HG03558 (cell line): Measurements from ENCODE around the gene CEACAM1.
"Not testable (repeated sequence)": the region's sequence is repeated elsewhere in the genome, so short reads cannot be mapped to it uniquely, and the experiment has no call there.

Experiments used
- ATAC-seq: cut with Tn5 transposase; IDR thresholded peaks from one replicate; pipeline ENCODE4 v1.9.1; 2021; ENCODE audit warnings: moderate number of reproducible peaks; ENCODE audit not compliant: unreplicated experiment; ENCODE audit errors: extremely low read depth

Gene CEACAM1

DNA sequence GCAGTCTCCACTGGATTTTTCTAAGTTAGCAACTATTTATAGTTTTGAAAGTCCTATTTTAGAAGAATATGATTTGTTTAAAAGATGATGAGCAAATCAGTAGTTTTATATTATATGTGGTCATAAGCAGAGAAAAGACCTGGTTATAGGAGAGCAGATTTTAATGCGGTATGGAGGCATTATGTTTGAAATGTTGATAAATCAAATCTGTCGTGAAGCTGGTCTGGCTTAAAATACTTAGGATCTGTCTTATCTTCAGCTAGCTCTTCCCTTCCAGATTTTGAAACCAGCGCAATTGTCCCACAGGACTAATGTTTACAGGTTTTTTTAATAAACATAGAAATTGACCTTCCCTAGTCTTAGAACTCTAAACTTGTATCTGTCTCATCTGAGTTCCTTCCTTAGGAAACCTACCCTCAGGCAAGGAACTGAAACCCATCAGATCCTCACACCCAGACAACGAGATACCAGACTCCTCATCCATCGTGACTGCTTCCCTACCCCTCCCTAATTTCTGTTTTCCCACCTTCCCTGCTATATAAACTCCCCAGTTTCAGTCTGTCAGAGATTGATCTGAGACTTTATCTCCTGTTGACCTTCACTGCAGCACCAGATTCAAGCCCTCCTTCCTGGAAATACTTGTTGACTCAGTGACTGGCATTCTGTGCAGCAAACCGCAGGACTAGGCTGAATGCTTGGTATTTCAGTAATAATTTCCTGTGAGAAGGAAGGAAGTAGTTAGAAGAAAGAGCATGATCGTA, 47.8 kb downstream of the CEACAM1 start:
- no peak for ATAC-seq

DNA sequence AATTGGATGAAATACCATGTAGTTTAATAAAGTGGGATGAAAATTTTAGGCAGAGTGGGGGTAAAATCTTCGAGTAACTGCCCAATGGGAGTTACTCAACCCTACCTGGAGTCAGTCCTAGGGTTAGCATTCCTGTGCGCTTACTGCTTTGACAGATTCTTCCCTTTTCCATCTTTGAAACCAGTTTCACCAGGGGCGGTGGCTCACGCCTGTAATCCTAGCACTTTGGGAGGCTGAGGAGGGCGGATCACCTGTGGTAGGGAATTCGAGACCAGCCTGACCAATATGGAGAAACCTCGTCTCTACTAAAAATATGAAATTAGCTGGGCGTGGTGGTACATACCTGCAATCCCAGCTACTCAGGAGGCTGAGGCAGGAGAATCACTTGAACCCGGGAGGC, 48.5 kb downstream of the CEACAM1 start:
- no peak for ATAC-seq

DNA sequence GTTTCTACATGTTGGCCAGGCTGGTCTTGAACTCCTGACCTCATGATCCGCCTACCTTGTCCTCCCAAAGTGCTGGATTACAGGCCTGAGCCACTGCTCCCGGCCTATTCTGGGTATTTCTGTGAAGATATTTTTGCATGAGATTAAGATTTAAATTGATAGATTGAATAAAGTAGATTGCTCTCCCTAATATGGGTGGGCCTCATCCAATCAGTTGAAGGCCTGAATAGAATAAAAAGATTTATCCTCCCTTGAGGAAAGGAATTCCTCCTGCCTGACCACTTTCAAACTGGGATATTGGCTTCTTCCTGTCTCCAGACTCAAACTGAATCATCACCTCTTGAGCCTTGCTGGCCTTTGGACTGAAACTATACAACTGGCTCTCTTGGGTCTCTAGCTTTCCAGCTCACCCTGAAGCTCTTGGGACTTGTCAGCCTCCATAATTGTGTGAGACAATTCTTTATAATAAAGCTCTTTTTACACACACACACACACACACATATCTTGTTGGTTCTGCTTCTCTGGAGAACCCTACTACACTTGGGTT, 49.4 kb downstream of the CEACAM1 start:
- no peak for ATAC-seq

DNA sequence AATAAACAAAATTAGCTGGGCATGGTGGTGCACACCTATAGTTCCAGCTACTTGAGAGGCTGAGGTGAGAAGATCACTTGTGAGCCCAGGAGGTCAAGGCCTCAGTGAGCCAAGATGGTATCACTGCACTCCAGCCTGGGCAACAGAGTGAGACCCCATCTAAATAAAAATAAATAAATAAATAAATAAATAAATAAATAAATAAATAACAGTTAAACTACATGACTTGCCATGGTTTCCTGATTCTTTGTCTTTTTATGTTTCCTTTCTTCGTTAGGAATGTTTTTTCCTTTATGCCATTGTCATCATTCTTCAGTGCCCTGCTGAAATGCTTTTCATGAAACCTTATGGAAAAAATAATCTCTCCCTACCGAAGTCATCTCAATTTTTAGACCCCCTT, 50.3 kb downstream of the CEACAM1 start:
- no peak for ATAC-seq

DNA sequence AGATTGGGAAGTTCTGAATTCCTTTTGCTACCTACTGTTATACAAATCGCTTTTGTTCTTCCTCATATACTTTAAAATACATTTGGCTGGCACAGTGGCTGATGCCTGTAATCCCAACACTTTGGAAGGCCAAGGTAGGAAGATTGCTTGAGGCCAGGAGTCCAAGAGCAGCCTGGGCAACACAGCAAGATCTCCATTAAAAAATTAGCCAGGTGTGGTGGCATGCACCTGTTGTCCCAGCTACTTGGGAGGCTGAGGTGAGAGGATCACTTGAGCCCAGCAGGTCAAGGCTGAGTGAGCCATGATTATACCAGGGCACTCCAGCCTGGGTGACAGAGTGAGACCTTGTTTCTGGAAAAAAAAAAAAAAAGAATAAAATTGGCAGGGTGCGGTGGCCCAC, 51.2 kb downstream of the CEACAM1 start:
- ATAC-seq = no peak

DNA sequence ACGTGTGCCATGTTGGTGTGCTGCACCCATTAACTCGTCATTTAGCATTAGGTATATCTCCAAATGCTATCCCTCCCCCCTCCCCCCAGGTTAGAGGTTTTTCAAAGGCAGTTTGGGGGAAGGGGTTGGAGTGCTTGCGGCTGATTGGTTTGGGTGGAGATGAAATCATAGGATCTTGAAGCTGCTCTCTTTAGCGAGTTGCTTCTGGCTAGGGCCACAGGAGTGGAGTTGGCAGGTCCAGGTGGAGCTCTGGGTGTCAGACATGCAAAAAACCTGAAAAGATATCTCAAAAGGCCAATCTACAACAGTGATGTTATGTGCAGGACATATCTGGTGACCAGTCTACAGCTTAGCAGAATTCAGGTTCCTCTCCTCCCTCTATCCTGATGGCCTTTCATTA, 52.9 kb downstream of the CEACAM1 start:
- ATAC-seq = no peak

DNA sequence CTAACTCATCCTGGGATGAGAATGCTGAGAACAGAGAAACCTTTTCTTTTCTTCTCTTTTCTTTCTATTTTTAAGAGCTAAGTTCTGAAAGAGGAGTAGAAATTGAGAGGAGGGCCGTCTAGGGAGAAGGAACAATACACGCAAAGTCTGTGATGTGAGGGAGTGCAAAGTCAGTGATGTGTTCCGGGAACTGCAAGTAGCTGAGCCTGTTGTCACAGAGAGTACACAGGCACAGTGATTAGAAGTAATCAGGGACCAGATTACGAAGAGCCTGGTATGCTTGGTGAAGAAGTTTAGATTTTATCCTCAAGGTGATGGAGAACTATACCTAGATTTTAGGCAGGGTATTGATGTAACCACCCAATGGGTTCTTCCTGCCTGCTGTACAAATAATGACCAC, 53.5 kb downstream of the CEACAM1 start:
- ATAC-seq = no peak

DNA sequence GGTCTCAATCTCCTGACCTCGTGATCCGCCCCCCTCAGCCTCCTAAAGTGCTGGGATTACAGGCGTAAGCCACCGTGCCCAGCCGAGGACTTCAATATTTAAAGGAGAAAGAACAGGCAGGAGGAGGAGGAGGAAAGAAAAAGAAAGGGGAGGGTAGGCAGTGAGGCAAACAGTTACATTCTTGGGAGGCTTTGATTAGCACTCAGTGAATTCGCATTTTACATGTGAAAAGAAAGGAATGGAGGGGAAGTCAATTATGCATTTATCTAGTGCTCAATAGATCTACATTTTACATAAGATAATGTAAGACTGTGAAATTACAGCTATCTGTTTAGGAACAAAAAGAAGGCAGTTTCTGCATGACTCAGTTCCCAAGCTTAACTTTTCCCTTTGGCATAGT, 54.6 kb downstream of the CEACAM1 start:
- ATAC-seq = no peak

DNA sequence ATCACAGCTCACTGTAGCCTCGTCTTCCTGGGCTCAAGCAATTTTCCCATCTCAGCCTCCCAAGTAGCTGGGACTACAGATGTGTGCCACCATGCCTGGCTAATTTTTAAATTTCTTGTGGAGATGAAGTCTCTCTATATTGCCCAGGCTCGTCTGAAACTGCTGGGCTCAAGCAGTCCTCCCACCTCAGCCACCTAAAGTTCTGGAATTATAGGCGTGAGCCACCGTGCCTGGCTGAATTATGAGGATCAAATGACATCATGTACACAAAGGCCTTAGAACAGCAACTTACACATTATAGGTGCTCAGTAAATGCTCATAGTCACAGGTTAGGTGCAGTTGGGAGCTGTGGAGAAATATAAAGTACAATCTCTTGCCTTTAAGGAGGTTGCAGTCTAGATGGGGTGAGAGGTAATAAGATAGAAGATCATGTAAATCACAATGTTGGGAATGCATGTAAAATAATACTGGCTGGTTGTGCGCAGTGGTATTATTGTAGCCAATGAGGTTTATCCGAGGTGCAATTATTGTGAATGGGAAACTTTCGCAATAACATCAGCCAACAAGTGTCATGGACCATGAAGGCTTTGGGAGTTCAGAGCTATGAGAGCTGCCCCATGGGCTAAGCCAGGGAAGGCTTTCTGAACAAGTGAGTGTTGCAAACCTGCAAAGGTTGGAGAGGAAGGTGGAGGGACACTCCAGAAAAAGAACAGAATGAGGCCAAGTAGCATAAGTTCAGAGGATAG, 55.7 kb downstream of the CEACAM1 start:
- ATAC-seq = no peak

DNA sequence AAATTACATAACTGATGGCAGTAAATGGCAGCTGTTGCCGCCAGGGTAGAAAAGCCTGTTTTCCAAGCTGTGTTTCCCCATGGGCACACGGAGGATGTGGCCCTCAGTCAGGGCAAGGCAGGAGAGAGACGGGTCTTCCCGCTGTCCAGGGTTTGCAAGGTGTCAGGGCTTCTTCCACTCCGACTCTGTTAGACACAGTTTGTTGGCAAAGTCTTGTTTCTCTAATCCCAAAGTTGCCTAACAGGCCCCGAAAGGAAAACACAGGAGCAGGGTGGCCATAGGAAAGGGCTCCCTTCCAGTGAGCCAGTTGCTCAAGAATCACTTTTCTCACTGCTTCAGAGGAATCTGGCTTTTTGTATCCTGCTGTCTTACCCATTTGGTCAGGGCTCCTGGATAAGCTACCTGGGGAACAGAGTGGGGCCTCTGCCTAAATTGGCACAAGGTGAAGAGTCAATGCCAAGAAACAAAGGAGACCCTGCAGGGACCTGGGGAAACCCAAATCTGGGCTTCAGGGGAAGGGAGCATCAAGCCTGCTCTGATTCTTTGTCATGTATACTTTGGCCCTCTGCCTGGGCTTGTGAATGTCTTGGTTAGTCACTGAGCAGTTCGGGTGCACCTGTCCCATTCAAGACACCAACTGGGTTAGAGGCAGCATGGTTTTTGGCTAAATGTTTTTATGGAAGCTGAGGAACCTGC, 56.6 kb downstream of the CEACAM1 start:
- ATAC-seq = no peak

DNA sequence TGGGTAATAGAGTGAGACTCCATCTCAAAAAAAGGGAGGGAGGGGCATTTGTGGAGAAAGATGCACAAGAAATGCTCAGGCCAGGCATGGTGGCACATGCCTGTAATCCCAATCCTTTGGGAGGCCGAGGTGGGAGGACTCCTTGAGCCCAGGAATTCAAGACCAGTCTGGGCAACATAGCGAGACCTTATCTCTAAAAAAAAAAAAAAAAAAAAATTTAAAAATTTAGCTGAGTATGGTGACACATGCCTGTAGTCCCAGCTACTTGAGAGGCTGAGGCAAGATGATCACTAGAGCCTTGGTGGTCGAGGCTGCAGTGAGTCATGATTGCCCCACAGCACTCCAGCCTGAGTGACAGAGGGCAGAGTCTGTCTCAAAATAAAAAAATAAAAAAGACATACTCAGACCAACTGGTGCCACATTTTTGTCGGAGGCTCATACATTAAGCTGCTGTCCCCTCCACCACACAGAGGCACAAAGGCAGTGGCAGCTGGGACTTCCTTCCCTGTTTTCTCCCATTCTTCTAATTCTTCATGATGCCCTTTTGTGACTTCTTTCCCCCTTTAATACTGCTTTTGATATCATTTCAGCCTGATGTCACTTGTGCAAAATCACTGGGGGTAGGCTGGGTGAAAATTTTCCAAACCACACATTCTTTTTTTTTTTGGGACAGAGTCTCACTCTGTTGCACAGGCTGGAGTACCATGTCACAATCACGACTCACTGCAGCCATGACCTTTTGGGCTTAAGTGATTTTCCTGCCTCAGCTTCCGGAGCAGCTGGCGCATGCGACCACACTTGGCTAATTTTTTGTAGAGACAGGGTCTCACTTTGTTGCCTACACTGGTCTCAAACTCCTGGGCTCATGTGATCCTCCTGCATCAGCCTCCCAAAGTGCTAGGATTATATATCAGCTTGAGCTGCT, 58.7 kb downstream of the CEACAM1 start:
- ATAC-seq = no peak

DNA sequence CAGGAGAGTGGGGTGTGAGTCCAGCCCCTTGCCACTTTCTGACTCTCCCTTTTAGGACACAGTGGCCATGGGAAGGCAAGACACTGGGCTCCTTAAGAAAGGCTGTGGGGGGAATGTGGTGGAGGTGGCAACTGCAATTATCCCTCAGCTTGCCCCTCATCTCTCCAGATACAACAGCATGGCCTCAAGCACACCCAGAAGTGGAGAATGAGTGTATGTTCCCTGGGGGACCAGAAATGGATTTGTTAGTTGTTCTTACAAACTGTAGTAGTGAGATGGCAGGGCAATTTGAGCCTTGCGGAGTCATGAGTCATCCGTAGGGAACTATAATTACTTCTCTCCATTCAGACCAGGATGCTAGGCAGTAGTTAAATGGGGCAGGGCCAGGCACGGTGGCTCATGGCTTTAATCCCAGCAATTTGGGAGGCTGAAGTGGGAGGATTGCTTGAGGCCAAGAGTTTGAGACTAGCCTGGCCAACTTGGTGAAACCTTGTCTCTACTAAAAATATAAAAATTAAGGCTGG, 59.9 kb downstream of the CEACAM1 start:
- no peak for ATAC-seq

DNA sequence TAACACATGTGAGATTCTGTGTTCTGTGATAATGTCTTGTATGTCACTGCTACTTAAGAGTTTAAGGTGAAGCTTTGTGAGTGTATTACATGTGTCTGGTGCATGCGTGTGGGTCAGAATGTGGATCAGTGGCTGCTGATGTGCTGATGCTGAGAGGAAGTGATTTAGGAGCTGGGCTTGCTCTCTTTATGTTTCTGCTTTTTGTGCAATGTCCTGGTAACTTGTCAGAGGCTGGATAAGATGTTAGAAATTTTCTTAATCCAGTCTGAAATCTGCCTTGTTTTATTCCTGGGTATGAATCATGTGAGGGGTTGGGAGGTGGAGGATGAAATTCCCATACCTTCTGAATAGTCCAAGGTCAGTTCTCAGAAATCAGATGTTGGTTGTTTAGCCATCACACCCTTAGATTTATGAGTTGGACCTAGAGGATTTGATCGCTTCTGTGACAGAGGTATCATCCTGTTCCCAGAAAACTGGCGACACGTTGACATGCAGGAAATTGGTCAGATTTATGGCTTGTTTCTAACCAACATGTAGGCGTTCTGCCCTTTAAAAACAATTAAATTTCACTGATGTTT, 61.0 kb downstream of the CEACAM1 start:
- ATAC-seq = no peak

DNA sequence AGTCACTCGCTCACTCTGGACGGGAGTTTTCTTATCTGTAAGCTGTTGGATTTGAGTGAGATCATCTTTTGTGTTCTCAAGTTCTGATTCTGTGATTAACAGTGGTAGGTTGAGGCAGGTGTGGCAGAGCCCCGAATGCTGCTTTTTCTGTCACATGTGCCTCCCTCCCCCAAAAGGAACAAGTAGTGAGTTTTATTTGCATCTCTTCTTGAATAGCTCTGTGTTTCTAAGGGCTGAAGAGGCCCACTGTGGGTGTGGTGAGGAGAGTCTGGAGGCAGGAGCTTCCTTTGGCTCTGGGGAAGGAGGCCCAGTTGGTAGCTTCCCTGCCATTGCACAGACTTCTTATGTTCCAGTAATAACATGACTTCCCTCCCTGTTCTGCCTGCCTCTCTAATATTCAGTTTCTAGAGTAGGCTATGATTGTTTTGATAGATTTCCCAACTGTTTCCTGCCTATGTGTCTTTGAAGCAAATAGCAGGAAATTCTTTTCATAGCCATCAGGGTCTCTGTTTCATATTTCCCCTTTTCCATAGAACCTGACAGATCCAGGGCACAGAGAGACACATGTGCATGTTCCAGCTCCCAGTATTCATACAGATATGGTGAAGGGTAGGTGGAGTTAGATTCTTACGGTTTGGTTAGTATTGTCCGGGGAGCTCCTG, 61.6 kb downstream of the CEACAM1 start:
- no peak for ATAC-seq

DNA sequence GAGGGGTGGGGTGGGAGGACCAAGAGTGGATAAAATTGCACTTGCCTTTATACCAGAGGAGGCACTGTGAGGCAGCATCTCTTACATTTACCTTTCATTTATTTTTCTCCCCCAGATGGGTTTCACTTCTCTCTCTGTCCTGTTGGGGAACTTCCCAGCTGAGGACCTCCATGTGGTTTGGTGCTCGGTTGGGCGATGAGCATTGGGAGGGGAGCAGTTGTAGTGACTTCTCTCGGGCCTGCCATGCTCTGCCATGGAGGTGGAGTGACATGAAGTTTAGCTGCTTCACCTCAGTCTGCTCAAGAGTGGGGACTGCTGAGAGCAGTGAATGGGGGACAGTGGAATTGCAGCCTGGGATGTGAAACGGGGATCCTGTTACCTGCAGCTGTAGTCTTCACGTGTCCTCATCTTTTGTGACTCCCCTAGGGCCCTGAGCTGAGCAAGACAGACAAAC, 62.4 kb downstream of the CEACAM1 start:
- no peak for ATAC-seq

DNA sequence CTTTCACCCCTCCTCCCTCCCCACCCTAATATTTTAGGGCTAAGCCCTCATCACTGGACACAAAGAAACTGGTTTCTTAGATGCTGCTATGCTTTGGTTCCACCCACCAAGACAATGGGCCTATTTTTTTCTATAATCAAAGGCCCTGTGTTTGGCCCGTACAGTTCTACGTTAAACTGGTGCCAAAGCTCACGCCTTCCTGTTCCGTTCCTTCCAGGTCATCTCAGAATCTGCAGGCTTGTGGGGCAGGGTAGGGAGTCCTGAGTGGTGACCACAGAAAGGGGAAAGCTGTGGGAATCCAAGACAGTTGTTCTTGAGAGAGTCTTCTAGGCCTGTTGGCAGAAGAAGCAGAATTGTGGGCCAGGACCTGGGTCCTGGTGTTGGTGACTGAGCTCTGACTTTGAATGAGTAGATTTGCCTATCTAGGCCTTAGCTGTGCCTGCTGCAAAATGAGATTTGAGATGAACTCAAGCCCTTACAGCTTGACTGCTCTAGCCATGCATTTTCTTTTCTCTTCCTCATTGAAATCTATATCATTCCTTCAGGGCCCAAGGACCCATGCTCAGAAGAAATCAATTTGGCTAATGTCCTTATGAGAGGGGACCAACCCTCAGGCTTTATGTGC, 66.5 kb downstream of the CEACAM1 start:
- no peak for ATAC-seq

DNA sequence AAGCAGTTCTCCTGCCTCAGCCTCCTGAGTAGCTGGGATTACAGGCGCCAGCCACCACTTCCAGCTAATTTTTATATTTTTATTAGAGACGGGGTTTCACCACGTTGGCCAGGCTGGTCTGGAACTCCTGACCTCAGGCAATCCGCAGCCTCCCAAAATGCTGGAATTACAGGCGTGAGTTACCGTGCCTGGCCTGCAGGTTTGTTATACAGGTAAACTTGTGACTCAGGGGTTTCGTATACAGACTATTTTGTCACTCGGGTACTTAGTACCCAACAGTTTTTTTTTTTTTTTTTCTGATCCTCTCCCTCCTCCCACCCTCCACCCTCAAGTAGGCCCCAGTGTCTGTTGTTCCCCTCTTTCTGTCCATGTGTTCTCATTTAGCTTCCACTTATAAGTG, 67.0 kb downstream of the CEACAM1 start:
- not testable (repeated sequence) for ATAC-seq

DNA sequence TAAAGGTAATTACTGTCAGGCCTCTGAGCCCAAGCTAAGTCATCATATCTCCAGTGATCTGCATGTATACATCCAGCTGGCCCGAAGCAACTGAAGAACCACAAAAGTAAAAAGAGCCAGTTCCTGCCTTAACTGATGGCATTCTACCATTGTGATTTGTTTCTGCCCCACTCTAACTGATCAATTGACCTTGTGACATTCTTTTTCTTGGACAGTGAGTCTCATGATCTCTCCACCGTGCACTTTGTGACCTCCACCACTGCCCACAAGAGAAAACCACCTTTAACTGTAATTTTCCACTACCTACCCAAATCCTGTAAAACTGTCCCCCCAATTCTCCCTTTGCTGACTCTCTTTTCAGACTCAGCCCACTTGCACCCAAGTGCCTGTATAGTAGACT, 68.4 kb downstream of the CEACAM1 start:
- ATAC-seq = no peak
